Nephron progenitor cell (in vitro differentiated cells): Measurements from ENCODE around the gene TAX1BP1.

Experiments used
- DNase-seq: peaks from one replicate; pipeline ENCODE4 v3.0.0; 2021
- H3K27ac Mint-ChIP-seq: 2 replicates; pipeline ENCODE4 v1.8.0; 2021; ENCODE audit warnings: mild to moderate bottlenecking, moderate library complexity, mixed read lengths
- H3K27me3 Mint-ChIP-seq: 2 replicates; pipeline ENCODE4 v1.8.0; 2021; ENCODE audit warnings: mild to moderate bottlenecking, low read depth, mixed read lengths; ENCODE audit not compliant: poor library complexity
- H3K36me3 Mint-ChIP-seq: 2 replicates; pipeline ENCODE4 v1.8.0; 2021; ENCODE audit warnings: low read depth, mixed read lengths
- H3K4me1 Mint-ChIP-seq: 2 replicates; pipeline ENCODE4 v1.8.0; 2021; ENCODE audit warnings: mixed read lengths
- H3K4me3 Mint-ChIP-seq: 2 replicates; pipeline ENCODE4 v1.8.0; 2021; ENCODE audit warnings: mild to moderate bottlenecking, moderate library complexity, mixed read lengths
- H3K9me3 Mint-ChIP-seq: 2 replicates; pipeline ENCODE4 v1.8.0; 2021; ENCODE audit warnings: mild to moderate bottlenecking, moderate library complexity, mixed read lengths
- TF ChIP-seq, protein P1 (sequence below): fragments of 200-600 bp; sonication (generic); IDR thresholded peaks from 2 replicates; pipeline ENCODE4 v1.5.0; 2021; ENCODE audit warnings: antibody characterized with exemption

TAX1BP1 gene

GRCh38 chr7:27759491-27759890, 19.5 kb downstream of the TAX1BP1 start:
- no peaks in the 10 kb centered on the region for H3K27me3 Mint-ChIP-seq
- TF ChIP-seq, protein P1, sequence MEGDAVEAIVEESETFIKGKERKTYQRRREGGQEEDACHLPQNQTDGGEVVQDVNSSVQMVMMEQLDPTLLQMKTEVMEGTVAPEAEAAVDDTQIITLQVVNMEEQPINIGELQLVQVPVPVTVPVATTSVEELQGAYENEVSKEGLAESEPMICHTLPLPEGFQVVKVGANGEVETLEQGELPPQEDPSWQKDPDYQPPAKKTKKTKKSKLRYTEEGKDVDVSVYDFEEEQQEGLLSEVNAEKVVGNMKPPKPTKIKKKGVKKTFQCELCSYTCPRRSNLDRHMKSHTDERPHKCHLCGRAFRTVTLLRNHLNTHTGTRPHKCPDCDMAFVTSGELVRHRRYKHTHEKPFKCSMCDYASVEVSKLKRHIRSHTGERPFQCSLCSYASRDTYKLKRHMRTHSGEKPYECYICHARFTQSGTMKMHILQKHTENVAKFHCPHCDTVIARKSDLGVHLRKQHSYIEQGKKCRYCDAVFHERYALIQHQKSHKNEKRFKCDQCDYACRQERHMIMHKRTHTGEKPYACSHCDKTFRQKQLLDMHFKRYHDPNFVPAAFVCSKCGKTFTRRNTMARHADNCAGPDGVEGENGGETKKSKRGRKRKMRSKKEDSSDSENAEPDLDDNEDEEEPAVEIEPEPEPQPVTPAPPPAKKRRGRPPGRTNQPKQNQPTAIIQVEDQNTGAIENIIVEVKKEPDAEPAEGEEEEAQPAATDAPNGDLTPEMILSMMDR, result no peak
- peaks cover 14% of the 10 kb centered on the region for H3K9me3 Mint-ChIP-seq
- no peak for DNase-seq
- no peak overlapping the region for H3K4me3 Mint-ChIP-seq
- H3K27ac Mint-ChIP-seq, result no peak overlapping the region
- H3K36me3 Mint-ChIP-seq, result peaks cover 43% of the 10 kb centered on the region
- no peaks in the 10 kb centered on the region for H3K4me1 Mint-ChIP-seq

DNA sequence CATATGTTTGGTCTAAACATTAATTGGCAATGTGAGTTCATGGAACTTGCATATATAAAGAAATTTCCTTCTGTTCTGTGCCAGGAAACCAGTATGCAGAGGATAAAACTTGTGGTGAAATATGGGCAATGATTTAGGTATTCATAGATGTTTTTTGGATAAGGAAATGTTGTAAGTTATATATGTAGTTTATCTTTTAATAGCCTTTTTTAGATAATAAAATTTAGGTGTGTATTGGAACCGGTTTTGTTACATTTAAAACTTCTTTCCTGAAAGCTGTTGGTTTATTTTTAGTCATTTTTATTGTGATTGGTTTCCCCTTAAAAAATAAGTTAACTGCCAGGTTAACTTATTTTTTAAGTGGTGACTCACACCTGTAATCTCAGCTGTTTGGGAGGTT, 22.1 kb downstream of the TAX1BP1 start:
- Mint-ChIP-seq H3K36me3 (peaks cover 50% of the 10 kb centered on the region), H3K27me3 (no peaks in the 10 kb centered on the region), H3K4me3 (no peak overlapping the region), H3K27ac (no peak overlapping the region), H3K9me3 (peaks cover 14% of the 10 kb centered on the region), H3K4me1 (no peaks in the 10 kb centered on the region)
- no peak for DNase-seq
- TF ChIP-seq, protein P1, result no peak

- H3K36me3 Mint-ChIP-seq, result peaks cover 38% of the 10 kb centered on the region
- H3K27me3 Mint-ChIP-seq, result no peaks in the 10 kb centered on the region
- DNase-seq, result no peak
- no peaks in the 10 kb centered on the region for H3K4me1 Mint-ChIP-seq
- no peak overlapping the region for H3K4me3 Mint-ChIP-seq
- no peak overlapping the region for H3K27ac Mint-ChIP-seq
- TF ChIP-seq, protein P1, result no peak
- peaks cover 14% of the 10 kb centered on the region for H3K9me3 Mint-ChIP-seq
These were observed 24.1 kb downstream of the TAX1BP1 start for GRCh38 chr7:27763983-27764508.

- TF ChIP-seq, protein P1, result no peak
- Mint-ChIP-seq H3K4me1 (no peaks in the 10 kb centered on the region), H3K36me3 (peaks cover 33% of the 10 kb centered on the region), H3K27me3 (no peaks in the 10 kb centered on the region), H3K4me3 (no peak overlapping the region), H3K27ac (no peak overlapping the region), H3K9me3 (peaks cover 14% of the 10 kb centered on the region)
- no peak for DNase-seq
These were observed 25.9 kb downstream of the TAX1BP1 start for GRCh38 chr7:27765841-27766240.

DNA sequence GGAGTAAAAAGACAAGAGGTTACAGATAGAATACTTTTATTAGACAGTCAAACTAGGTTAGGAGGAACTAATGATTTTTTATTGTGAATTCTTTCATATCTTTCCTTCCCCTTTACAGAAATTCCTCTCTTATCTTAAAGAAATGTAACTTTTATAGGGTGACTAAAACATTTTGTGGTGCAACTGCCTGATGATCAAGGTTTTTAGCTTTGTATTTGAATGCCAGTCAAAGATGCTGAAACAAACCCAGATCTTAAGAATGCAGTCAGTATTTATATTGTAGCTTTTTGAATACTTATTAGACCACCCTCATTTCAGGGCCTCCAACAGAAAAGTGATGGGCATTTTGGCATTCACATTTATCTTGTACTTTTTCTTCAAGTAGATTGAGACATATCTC, 27.4 kb downstream of the TAX1BP1 start:
- DNase-seq, result no peak
- no peak overlapping the region for H3K4me3 Mint-ChIP-seq
- peaks cover 25% of the 10 kb centered on the region for H3K36me3 Mint-ChIP-seq

GRCh38 chr7:27771111-27771510, 31.1 kb downstream of the TAX1BP1 start:
- Mint-ChIP-seq H3K27me3 (no peaks in the 10 kb centered on the region), H3K27ac (no peak overlapping the region), H3K9me3 (no peaks in the 10 kb centered on the region), H3K4me1 (no peaks in the 10 kb centered on the region), H3K4me3 (no peak overlapping the region), H3K36me3 (peaks cover 12% of the 10 kb centered on the region)
- TF ChIP-seq, protein P1, result no peak
- DNase-seq, result no peak

More for the DNA sequence above, 27.4 kb downstream of the TAX1BP1 start:
- Mint-ChIP-seq H3K4me1 (no peaks in the 10 kb centered on the region), H3K27ac (no peak overlapping the region), H3K9me3 (peaks cover 1% of the 10 kb centered on the region), H3K27me3 (no peaks in the 10 kb centered on the region)
- TF ChIP-seq, protein P1, result no peak
